Kidney epithelial cell (primary cell): ENCODE data around the gene FLNB. TPM values are rescaled to one million over a fixed set of nuclear protein-coding genes. Genes with fewer than 3 reads are reported as not detected.

Experiments used
- DNase-seq: peaks from one replicate; pipeline ENCODE4 v3.0.0-alpha.2; 2010; ENCODE audit warnings: low read depth
- H3K27me3 ChIP-seq: 2 replicates; pipeline ENCODE4 v1.6.0; 2011; ENCODE audit warnings: low read length; ENCODE audit not compliant: control insufficient read depth, insufficient read depth
- H3K36me3 ChIP-seq: 2 replicates; pipeline ENCODE4 v1.5.1; 2011; ENCODE audit warnings: low read length; ENCODE audit not compliant: control insufficient read depth, insufficient read depth
- H3K4me3 ChIP-seq: 2 replicates; pipeline ENCODE4 v1.5.1; 2011; ENCODE audit warnings: low read depth, mild to moderate bottlenecking, control low read depth, low read length
- CTCF ChIP-seq: IDR thresholded peaks from 2 replicates; pipeline ENCODE4 v1.5.1; 2011; ENCODE audit warnings: mild to moderate bottlenecking, moderate library complexity, low read length, control low read depth, inconsistent platforms; ENCODE audit not compliant: insufficient read depth, poor library complexity, severe bottlenecking
- total RNA-seq: library from RNA; depleted of rRNA; stranded (reverse); fragments of >200 nt; gene quantifications from 2 replicates; pipeline ENCODE4 v1.2.3, GENCODE V29; 2015

FLNB gene
- total RNA-seq, 1 donor from 2014 or later = 536 TPM

GRCh38 chr3:58058361-58059263 is 50.4 kb downstream of the FLNB start:
- Histone ChIP-seq H3K36me3 (no peaks in the 10 kb centered on the region), H3K27me3 (no peaks in the 10 kb centered on the region), H3K4me3 (no peak overlapping the region)
- TF ChIP-seq CTCF = no peak
- no peak for DNase-seq

GRCh38 chr3:58059349-58060321 is 51.4 kb downstream of the FLNB start:
- no peaks in the 10 kb centered on the region for H3K36me3 ChIP-seq
- no peaks in the 10 kb centered on the region for H3K27me3 ChIP-seq
- no peak for DNase-seq
- TF ChIP-seq CTCF = no peak
- H3K4me3 ChIP-seq = no peak overlapping the region

- DNase-seq = no peak
- H3K4me3 ChIP-seq = no peak overlapping the region
- H3K36me3 ChIP-seq = no peaks in the 10 kb centered on the region
- no peak for TF ChIP-seq CTCF
- H3K27me3 ChIP-seq = no peaks in the 10 kb centered on the region
Measured at GRCh38 chr3:58062472-58062871, 54.2 kb downstream of the FLNB start.

- no peak overlapping the region for H3K4me3 ChIP-seq
- no peaks in the 10 kb centered on the region for H3K27me3 ChIP-seq
- no peaks in the 10 kb centered on the region for H3K36me3 ChIP-seq
- no peak for DNase-seq
- TF ChIP-seq CTCF = no peak
Measured at GRCh38 chr3:58063022-58063815, 55.0 kb downstream of the FLNB start.

GRCh38 chr3:58064923-58065638 is 56.9 kb downstream of the FLNB start:
- no peaks in the 10 kb centered on the region for H3K36me3 ChIP-seq
- H3K27me3 ChIP-seq = no peaks in the 10 kb centered on the region
- TF ChIP-seq CTCF = no peak
- H3K4me3 ChIP-seq = no peak overlapping the region
- no peak for DNase-seq
